CD14-positive monocyte (primary cell): ENCODE results near the gene LPO. TPM values are rescaled to one million over a fixed set of nuclear protein-coding genes. Genes with fewer than 3 reads are reported as not detected.

Experiments
- DNase-seq, 3 donors: peaks; one replicate each; pipeline ENCODE4 v3.0.0-alpha.2; 2011 to 2022
- H2AFZ ChIP-seq: 2 replicates; pipeline ENCODE4 v1.6.0; 2012; ENCODE audit warnings: mild to moderate bottlenecking, low read depth, low read length, inconsistent platforms; ENCODE audit not compliant: insufficient read depth, poor library complexity, severe bottlenecking
- H3K27ac ChIP-seq, 2 donors: 1 replicate in 1 of 2; 2 replicates in 1 of 2; pipeline ENCODE4 v1.5.1; 2012 to 2013; ENCODE audit warnings: low read length in 2 of 2, control low read depth in 1 of 2, inconsistent platforms in 1 of 2, low read depth in 1 of 2, mild to moderate bottlenecking in 1 of 2
- H3K27me3 ChIP-seq, 2 donors: one replicate each; pipeline versions ENCODE4 v1.6.0 to v1.6.1; 2011 to 2013; ENCODE audit warnings: low read length in 2 of 2; ENCODE audit not compliant: control insufficient read depth in 2 of 2, insufficient read depth in 2 of 2
- H3K36me3 ChIP-seq, 2 donors: replicated peaks in 1 of 2; 1 replicate in 1 of 2; 2 replicates in 1 of 2; pipeline versions ENCODE4 v1.5.1 to v1.6.1; 2012 to 2013; ENCODE audit warnings: low read length in 2 of 2, control low read depth in 1 of 2, inconsistent platforms in 1 of 2, mild to moderate bottlenecking in 1 of 2; ENCODE audit not compliant: insufficient read depth in 2 of 2, control insufficient read depth in 1 of 2
- H3K4me1 ChIP-seq, 2 donors: 1 replicate in 1 of 2; 2 replicates in 1 of 2; pipeline versions ENCODE4 v1.5.1 to v1.6.1; 2012 to 2013; ENCODE audit warnings: low read length in 2 of 2, control low read depth in 1 of 2, inconsistent platforms in 1 of 2, mild to moderate bottlenecking in 1 of 2, moderate library complexity in 1 of 2; ENCODE audit not compliant: insufficient read depth in 2 of 2, control insufficient read depth in 1 of 2
- H3K4me2 ChIP-seq: replicated peaks from 2 replicates; pipeline ENCODE3; 2012; ENCODE audit warnings: low read length, moderate library complexity, mild to moderate bottlenecking; ENCODE audit not compliant: poor library complexity, severe bottlenecking; ENCODE audit errors: extremely low read depth
- H3K4me3 ChIP-seq, 3 experiments: fragments of 200-600 bp in 1 of 3; sonication (generic) in 1 of 3; replicated peaks in 1 of 3; 1 replicate in 2 of 3; 2 replicates in 1 of 3; pipeline ENCODE4 v1.5.1; 2011 to 2013; ENCODE audit warnings: low read length in 3 of 3, mild to moderate bottlenecking in 3 of 3, control low read depth in 2 of 3, low read depth in 2 of 3, inconsistent platforms in 1 of 3, moderate library complexity in 1 of 3
- H3K79me2 ChIP-seq: 2 replicates; pipeline ENCODE4 v1.6.0; 2012; ENCODE audit warnings: mild to moderate bottlenecking, control low read depth, inconsistent platforms, low read length, moderate library complexity; ENCODE audit not compliant: insufficient read depth
- H3K9ac ChIP-seq: 2 replicates; pipeline ENCODE4 v1.6.0; 2017; ENCODE audit warnings: low read length, mild to moderate bottlenecking; ENCODE audit not compliant: insufficient read depth, poor library complexity, severe bottlenecking
- H3K9me3 ChIP-seq, 2 donors: replicated peaks in 1 of 2; 1 replicate in 1 of 2; 2 replicates in 1 of 2; pipeline versions ENCODE4 v1.5.1 to v1.6.1; 2012 to 2013; ENCODE audit warnings: low read length in 2 of 2, control low read depth in 1 of 2; ENCODE audit not compliant: control insufficient read depth in 1 of 2, insufficient read depth in 1 of 2
- H4K20me1 ChIP-seq: 2 replicates; pipeline ENCODE4 v1.6.0; 2012; ENCODE audit warnings: mild to moderate bottlenecking, low read length, control low read depth, moderate library complexity; ENCODE audit not compliant: insufficient read depth
- H3K27ac Mint-ChIP-seq, 7 donors: one replicate each; pipeline ENCODE4 v1.8.0; 2020; ENCODE audit warnings: mild to moderate bottlenecking in 7 of 7, mixed read lengths in 7 of 7, moderate library complexity in 6 of 7, inconsistent platforms in 2 of 7
- H3K27me3 Mint-ChIP-seq, 3 donors: one replicate each; pipeline ENCODE4 v1.8.0; 2021 to 2022; ENCODE audit warnings: low read depth in 3 of 3, mild to moderate bottlenecking in 3 of 3, mixed read lengths in 3 of 3, moderate library complexity in 3 of 3, inconsistent platforms in 1 of 3
- H3K36me3 Mint-ChIP-seq, 2 donors: one replicate each; pipeline ENCODE4 v1.8.0; 2020; ENCODE audit warnings: mixed read lengths in 2 of 2, inconsistent platforms in 1 of 2, mild to moderate bottlenecking in 1 of 2
- H3K4me1 Mint-ChIP-seq: one replicate; pipeline ENCODE4 v1.8.0; 2020; ENCODE audit warnings: mild to moderate bottlenecking, mixed read lengths
- H3K4me3 Mint-ChIP-seq, 2 donors: one replicate each; pipeline ENCODE4 v1.8.0; 2020; ENCODE audit warnings: mild to moderate bottlenecking in 2 of 2, mixed read lengths in 2 of 2, moderate library complexity in 1 of 2
- H3K9me3 Mint-ChIP-seq, 7 donors: one replicate each; pipeline ENCODE4 v1.8.0; 2020 to 2022; ENCODE audit warnings: mixed read lengths in 7 of 7, mild to moderate bottlenecking in 6 of 7, moderate library complexity in 6 of 7, inconsistent platforms in 2 of 7
- CTCF ChIP-seq: fragments of 200-600 bp; IDR thresholded peaks from one replicate; pipeline ENCODE4 v1.8.0; 2022; ENCODE audit warnings: antibody characterized with exemption, mild to moderate bottlenecking
- WGBS: methylation state at CpG from one replicate; pipeline ENCODE4 v1.1.5; 2013; ENCODE audit warnings: missing lambda C conversion rate; ENCODE audit not compliant: insufficient coverage; 5-methylcytosine and 5-hydroxymethylcytosine counted together
- intact Hi-C, 2 donors: fragments of 100-400 bp; cut with micrococcal nuclease; formaldehyde crosslinking; loops; one replicate each; pipeline versions ENCODE4 v1.15.0 to v1.15.1; 2023
- polyA plus RNA-seq, 3 donors: library from polyadenylated mRNA; depleted of rRNA in 1 of 3; unstranded in 2 of 3; stranded (reverse) in 1 of 3; fragments of 300-500 nt in 2 of 3; fragments of >200 nt in 1 of 3; fragmentation: Illumina TruSeq in 2 of 3; gene quantifications; 1 replicate in 2 of 3; 2 replicates in 1 of 3; pipeline ENCODE4 v1.2.3, GENCODE V29; 2012 to 2021

The LPO gene
- polyA plus RNA-seq, 3 donors: 0.04 to 0.43 TPM; not detected in 1

GRCh38 chr17:58271216-58271931 is 33.0 kb downstream of the LPO start:
- H3K4me1 ChIP-seq: peaks cover 58 to 67% of the 10 kb centered on the region in 2 donors
- peaks cover 1 to 7% (median 3%) of the 10 kb centered on the region in 3 donors for H3K27me3 Mint-ChIP-seq
- H3K4me2 ChIP-seq: no peak overlapping the region
- no peak for DNase-seq
- H3K9me3 ChIP-seq: no peaks in the 10 kb centered on the region
- H3K4me3 Mint-ChIP-seq: no peak overlapping the region
- H3K27ac ChIP-seq: no peak overlapping the region
- TF ChIP-seq CTCF: no peak
- H3K9ac ChIP-seq: no peak overlapping the region
- no peaks in the 10 kb centered on the region for H4K20me1 ChIP-seq
- intact Hi-C loops: no loop called here
- no peaks in the 10 kb centered on the region for H3K36me3 ChIP-seq
- H3K9me3 Mint-ChIP-seq: peaks cover 0 to 2% (median 0%) of the 10 kb centered on the region in 7 donors
- peaks cover 25 to 29% of the 10 kb centered on the region in 2 donors for H3K36me3 Mint-ChIP-seq
- no peaks in the 10 kb centered on the region for H3K27me3 ChIP-seq
- H2AFZ ChIP-seq: no peak overlapping the region
- H3K79me2 ChIP-seq: peaks cover 71% of the 10 kb centered on the region
- H3K4me1 Mint-ChIP-seq: peaks cover 83% of the 10 kb centered on the region
- no peak overlapping the region for H3K4me3 ChIP-seq
- 45% methylated on average over 17 of the region's 21 CpGs for WGBS
- H3K27ac Mint-ChIP-seq: peak overlapping the region in 1 of 7 donors; percentile 46

GRCh38 chr17:58272367-58273280 is 34.2 kb downstream of the LPO start:
- Histone ChIP-seq H3K4me3 (peak overlapping the region in 1 of 3 experiments; percentile 25), H3K27me3 (no peaks in the 10 kb centered on the region), H3K4me2 (no peak overlapping the region), H3K9ac (no peak overlapping the region), H3K9me3 (no peaks in the 10 kb centered on the region), H2AFZ (peak overlapping the region; percentile 54), H3K4me1 (peaks cover 69 to 80% of the 10 kb centered on the region in 2 donors), H3K79me2 (peaks cover 83% of the 10 kb centered on the region), H3K27ac (peak overlapping the region in 1 of 2 donors; percentile 62), H4K20me1 (no peaks in the 10 kb centered on the region), H3K36me3 (no peaks in the 10 kb centered on the region)
- intact Hi-C loops: no loop called here
- Mint-ChIP-seq H3K4me3 (peak overlapping the region in 1 of 2 donors; percentile 53), H3K9me3 (peaks cover 0 to 2% (median 0%) of the 10 kb centered on the region in 7 donors), H3K4me1 (peaks cover 86% of the 10 kb centered on the region), H3K27me3 (peaks cover 0 to 4% (median 3%) of the 10 kb centered on the region in 3 donors), H3K36me3 (peaks cover 23 to 25% of the 10 kb centered on the region in 2 donors), H3K27ac (peak overlapping the region in 5 of 7 donors; percentile 32 to 72 (median 36))
- WGBS: 41% methylated on average over 9 of the region's 12 CpGs
- no peak for DNase-seq
- no peak for TF ChIP-seq CTCF
